Fibroblast of skin of right biceps (primary cell): ENCODE results near the gene VEZF1.

ENCODE experiments used
- DNase-seq: peaks from one replicate; pipeline ENCODE4 v3.0.0-alpha.2; 2013

The VEZF1 gene

DNA sequence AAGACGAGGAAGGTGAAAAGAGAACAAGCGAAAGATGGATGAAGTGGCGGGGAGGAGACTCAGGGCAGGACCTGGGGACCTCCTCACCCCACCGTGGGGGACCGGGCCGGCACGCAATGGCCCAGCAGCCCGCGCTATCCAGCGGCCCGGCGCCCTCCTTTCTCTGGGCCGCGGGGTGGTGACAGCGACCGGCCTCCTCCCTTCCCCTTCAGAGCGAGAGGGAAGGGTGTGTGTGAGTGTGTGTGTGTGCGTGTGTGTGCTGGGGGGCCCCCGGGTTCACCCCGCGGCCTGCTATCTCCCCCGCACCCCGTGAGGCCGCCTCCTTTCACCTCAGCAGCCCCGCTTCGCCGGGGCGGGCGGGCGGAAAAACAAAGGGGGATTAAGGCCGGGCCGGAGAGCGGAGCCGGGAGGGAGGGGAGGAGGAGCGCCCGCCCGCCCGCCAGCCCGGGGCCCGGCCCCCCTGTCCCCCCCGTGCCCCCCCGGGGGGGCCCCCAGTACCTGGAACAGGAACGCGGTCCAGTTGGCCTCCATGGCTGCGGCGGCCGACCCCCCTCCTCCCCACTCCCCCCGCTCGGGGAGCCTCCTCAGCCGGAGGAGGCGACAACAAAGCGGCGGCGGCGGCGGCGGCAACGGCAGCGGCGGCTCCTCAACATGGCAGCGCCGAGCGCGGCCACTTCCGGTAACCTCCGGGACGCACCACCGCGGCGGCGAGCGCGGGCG is at the start of gene VEZF1:
VEZF1 (minus strand) TSS at position 674 of the 720 bp plus-strand sequence; CDS start at position 531, 143 bp downstream.
- DNase-seq = peak; percentile 80

- no peak for DNase-seq
Observed at GRCh38 chr17:58032691-58033415, 44.8 kb upstream of the VEZF1 start.

DNA sequence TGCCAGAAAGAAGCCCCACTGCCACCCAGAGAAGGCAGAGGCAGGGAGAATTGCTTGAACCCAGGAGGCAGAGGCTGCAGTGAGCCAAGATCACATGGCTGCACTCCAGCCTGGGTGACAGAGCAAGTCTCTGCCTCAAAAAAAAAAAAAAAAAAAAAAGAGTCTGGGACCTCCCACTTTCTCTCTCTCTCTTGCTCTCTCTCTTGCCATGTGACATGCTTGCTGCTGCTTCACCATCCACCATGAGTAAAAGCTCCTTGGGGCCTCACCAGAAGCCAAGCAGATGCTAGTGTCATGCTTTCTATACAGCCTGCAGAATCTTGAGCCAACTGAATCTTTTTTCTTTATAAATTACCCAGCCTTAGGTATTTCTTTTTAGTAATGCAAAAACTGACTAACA is 40.5 kb upstream of the VEZF1 start:
- no peak for DNase-seq

- DNase-seq = no peak
Observed at GRCh38 chr17:58020401-58020800, 32.3 kb upstream of the VEZF1 start.

GRCh38 chr17:58019521-58019920 is 31.5 kb upstream of the VEZF1 start:
- no peak for DNase-seq

- DNase-seq = no peak
Observed at GRCh38 chr17:58019039-58019438, 31.0 kb upstream of the VEZF1 start.

- no peak for DNase-seq
Observed at GRCh38 chr17:58010067-58010799, 22.2 kb upstream of the VEZF1 start.

DNA sequence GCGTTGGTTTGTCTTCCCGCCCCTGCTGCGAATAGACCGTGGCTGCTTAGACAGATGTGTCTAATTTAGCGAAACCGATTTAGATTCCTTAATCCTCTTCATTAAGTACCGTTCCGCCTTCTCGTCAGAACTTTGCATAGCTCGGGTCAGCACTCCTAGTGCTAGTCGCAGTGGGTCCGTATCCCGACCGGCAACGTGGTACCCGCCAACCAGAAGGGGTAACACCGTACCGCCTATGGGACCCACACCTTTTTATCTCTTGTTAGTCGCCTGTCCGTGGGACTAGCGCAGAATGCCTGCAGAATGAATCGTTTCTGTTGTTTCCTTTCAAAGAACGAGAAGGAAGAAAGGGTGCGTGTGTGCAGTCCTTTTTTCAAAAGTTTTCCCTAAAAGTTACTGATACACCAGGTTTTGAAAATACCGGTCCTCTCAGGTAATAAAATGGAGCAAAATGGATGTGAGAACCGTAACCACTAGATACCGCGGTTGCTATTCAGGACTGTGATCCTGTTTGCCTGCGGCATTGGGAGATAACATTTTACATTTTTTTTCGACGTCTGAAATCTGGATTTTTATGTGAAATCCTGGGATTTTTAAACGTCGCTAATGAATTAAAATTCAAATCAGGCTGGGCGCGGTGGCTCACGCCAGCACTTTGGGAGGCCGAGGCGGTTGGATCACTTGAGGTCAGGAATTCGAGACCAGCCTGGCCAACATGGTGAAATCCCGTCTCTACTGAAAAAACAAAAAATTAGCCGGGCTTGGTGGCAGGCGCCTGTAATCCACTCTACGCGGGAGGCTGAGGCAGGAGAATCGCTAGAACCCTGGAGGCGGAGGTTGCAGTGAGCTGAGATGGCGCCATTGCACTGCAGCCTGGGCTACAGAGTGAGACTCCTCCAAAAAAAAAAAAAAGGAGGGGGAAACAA is 20.0 kb upstream of the VEZF1 start:
- no peak for DNase-seq

GRCh38 chr17:58006924-58007780 is 19.1 kb upstream of the VEZF1 start, which contains the start of gene SRSF1:
TSS of gene SRSF1 (minus strand) at chr17:58007246. CDS start at chr17:58007137, 109 bp downstream.
- peak; percentile 99 for DNase-seq

GRCh38 chr17:58006560-58006923 is 18.5 kb upstream of the VEZF1 start:
- DNase-seq = peak; percentile 83

DNA sequence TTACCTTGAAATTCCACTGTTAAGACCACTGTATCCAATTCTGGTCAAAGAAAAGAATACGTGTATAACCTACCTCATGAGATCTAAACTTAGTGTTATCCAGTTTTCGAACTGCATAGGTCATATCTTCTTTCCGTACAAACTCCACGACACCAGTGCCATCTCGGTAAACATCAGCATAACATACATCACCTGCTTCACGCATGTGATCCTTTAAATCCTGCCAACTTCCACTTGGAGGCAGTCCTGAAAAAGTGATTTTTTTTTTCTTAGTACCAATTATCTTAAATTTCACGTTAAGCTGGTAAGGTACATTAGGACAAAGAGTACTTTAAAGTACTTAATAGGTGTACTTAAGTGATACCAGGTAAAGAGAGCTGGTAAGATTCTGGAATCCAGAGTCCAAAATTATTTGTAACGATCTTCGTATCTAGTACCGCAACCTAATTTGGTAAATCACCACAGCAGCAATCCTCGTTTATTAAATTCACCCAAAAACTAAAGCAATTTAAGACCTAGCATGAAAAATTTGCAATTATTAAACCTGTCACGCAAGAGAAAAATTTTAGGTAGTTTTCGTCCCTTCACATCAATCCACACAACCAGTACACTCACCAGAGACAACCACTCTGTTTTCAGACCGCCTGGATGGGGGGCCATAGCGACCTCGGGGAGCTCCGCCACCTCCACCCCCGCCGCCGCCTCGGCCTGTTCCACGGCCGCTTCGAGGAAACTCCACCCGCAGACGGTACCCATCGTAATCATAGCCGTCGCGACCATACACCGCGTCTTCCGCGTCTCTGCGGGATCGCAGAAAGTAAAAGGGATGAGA is 17.9 kb upstream of the VEZF1 start:
- DNase-seq = no peak

DNA sequence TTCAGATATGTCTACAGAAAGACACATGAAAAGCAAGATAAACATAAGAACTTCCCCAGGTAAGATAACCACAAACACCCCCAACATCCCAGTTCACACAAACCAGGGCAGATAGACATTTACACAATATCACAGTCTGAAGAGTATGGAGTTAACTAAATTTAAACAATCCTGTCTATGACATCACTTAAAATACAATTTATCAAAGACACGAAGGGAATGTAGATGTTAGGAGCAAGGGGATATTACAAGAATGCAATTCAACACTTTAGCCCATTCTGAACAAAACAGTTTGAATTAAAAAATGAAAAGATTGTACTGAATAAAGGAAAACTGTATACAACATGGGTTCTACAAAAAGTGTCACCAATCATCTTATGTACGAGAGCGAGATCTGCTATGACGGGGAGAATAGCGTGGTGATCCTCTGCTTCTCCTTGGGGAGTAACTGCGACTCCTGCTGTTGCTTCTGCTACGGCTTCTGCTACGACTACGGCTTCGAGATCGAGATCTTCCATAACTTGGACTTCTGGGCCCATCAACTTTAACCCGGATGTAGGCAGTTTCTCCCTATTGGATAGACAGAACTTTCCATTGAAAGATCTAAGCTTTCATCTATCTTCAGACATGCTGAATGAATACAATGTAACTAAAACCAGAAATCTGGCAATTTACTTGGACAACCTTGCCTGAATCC is 17.1 kb upstream of the VEZF1 start:
- no peak for DNase-seq

DNA sequence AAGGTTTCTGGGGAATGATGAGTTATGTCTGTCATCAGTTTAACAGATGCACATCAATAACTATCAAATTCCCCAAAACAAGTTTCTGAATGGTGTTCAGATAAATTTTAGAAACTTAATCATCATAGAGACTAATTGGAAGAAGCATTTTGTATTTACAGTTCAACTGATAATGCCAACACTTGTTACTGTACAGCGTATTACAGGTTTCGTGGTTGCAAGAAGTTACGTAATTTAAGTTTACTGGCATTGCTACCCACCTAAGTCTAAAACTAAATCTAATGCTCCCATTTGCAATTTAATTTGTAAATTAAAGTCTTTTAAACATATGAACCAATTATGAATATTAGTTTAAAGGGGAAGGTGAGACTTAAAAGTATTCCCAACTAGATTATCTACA is 16.0 kb upstream of the VEZF1 start:
- DNase-seq = no peak

DNA sequence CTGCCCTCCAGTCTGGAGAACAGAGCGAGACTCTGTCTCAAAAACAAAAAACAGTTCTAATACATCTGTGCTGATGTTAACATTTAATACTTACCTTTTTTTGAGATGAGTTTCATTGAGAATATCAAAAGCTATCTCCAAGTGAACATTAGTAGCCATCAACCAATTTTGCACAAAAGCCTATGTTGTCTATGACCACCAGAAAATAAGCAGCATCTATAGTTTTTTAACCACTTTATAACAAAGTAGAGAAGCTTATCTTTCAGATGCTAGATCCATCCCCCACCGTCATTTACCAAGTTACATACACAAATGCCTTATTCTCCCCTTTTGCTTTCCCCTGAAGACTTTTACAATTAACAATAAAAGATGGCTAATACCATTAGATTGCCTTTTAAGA is 14.9 kb upstream of the VEZF1 start:
- no peak for DNase-seq

DNA sequence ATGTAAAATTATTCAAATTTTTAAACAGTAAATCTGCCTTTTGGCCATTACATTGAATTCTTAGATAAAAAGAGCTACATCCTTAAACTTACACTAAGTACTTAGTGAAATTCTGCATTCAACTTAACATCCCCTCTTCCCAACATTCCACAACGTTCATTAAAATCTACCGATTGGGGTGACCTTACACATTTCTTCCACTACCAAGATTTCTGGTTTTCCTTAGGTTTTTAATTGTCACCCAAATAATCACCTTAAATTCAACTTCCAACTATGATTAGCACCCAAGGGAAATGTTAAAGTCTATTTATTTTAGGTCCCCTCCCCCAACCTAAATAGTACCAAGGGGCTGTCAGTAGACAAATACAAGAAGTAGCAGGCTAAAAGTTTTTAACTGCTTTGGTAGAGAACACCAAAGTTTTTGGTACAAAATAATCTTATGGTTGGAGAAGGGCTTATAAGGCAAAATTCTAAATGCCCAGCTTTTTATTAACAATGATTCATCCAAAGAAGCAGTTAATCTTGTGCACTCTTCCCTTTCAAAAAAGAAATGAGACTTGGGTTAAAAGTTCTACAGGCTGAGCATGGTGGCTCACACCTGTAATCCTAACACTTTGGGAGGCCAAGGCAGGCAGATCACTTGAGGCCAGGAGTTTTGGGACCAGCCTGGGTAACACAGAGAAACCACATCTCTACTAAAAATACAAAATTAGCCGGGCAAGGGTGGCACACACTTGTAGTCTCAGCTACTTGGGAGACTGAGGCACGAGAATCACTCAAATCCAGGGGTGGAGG is 14.3 kb upstream of the VEZF1 start:
- DNase-seq = no peak

GRCh38 chr17:58001461-58002124 is 13.5 kb upstream of the VEZF1 start:
- DNase-seq = no peak

GRCh38 chr17:57999496-58000017 is 11.5 kb upstream of the VEZF1 start:
- DNase-seq = peak; percentile 65

DNA sequence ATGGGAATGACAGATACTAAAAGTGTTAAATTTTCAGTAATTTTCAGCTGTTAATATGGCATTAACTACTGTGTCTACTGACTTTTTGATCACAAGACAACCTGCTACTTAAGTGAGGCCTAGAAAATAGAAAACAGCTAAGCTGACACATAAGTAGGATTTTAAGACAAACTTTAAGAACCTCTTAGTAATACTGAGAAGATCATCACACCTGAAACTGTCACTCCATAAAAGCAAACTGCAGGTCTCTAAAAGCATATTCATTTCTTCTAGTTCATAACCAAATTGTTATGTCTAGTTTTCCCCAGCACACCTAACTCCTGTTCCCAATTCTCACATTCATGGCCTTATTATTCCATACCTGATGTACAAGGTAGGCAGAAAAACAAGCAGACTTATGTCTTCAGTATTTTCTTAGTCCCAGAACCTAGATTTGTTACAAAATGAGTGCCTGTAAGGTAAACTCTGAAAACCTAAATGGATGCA is 11.0 kb upstream of the VEZF1 start:
- no peak for DNase-seq
